Glomerular visceral epithelial cell (primary cell): ENCODE results near the gene PKD1.
"Not testable (repeated sequence)": the region's sequence is repeated elsewhere in the genome, so short reads cannot be mapped to it uniquely, and the experiment has no call there.

Source experiments
- DNase-seq: peaks from one replicate; pipeline ENCODE4 v3.0.0-alpha.2; 2016; ENCODE audit errors: extremely low spot score

PKD1 gene

DNA sequence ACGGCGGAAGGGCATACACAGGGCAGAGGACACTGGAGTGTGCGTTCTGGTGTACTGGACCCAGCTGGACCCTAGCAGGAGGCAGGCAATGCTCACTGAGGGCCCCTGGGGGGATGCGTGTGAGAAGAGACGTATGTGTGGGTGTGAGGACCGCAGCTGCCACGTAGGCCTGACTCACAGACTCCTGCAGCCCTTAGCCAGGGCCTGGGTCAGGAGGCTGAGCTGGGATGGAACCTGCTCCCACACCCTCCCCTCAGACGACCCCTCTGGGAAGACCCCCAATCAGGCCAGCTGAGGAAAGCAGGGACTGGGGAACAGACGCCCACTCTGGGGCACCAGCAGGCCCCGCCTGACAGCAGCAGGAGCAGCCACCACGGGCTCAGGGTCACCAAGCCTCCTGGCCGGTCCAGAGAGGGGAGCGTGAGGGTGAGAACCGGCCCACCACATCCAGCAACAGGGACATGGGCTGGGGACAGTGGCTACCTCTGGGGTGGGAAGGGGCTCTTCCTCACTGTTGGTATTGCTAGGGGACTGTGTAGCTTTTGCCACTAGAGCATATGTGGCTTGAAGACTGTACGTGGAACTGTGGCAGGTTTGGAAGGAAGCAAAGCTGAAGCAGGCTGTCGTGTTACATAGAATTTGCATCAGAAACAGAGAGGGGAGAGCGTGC is 28.4 kb downstream of the PKD1 start:
- not testable (repeated sequence) for DNase-seq

DNA sequence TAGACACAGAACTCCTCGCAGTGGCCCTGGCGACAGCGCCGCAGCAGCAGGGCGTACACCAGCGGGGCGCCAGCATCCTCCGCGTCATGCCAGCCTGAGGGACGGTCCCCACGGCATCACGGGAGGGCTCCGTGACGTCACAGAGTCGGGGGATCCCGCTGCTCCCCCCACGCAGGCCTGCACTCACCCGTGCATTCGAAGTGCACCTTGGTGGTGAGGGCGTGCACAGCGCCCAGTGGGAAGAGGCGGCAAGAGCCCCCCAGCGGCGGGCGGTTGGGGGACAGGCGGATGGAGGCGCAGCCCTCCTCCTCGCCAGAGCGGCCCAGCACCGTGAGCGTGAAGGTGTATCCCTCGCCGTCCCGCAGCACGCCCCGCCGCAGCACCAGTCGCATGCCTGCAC is 29.5 kb downstream of the PKD1 start:
- not testable (repeated sequence) for DNase-seq

DNA sequence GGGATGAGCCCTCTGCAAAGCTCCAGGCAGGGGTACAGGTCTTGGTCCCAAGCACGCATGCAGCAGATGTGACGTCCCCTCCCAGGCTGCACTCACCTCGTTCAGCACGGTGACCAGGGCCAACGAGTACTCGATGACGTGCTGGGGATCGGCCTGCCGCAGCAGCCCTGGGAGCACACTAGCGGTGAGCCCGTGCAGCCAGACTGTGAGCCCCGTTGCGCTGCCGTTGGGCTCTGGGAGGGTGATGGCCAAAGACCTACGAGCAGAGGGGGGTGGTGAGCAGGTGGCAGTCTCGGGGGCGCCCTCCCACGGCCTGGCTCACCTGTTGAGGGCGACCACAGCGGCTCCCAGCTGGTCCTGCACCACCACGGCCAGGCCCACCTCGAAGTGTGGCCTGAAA is 29.9 kb downstream of the PKD1 start:
- DNase-seq, result not testable (repeated sequence)

DNA sequence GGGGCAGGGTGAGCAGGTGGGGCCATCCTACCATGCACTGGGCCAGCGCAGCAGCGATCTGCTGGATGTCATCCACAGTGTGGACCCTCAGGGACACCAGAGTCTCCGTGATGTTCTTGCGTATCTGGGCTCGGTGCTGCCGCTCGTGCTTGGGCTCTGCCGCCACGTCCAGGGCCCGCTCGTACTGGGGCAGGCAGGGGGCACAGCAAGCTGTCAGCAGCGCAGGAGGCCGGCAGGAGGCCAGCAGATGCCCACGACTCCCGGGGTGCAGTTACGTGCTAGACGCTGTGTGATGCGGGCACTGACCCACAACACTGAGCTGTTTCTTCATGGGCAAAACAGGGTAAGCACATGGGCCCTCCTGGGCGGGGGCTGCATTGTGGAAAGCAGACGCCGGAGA is 30.4 kb downstream of the PKD1 start:
- not testable (repeated sequence) for DNase-seq

DNA sequence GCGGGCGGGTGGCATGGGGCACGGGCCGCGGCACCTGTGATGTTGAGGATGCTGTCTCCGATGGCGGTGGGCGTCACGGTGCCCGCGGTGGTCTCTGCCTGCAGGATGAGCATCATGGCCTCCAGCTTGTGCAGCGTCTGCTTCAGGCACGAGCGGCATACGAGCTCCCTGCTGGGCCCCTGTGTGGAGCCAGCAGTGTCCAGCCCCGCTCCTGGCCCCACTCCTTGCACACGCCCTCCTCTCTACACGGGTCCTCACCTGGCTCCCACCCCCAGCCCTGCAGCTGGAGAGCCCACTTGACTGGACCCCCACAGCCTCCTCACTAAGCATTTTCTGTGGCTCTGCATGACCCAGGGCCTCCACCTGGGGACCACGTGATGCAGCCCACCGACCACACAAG is 31.2 kb downstream of the PKD1 start:
- DNase-seq, result not testable (repeated sequence)

DNA sequence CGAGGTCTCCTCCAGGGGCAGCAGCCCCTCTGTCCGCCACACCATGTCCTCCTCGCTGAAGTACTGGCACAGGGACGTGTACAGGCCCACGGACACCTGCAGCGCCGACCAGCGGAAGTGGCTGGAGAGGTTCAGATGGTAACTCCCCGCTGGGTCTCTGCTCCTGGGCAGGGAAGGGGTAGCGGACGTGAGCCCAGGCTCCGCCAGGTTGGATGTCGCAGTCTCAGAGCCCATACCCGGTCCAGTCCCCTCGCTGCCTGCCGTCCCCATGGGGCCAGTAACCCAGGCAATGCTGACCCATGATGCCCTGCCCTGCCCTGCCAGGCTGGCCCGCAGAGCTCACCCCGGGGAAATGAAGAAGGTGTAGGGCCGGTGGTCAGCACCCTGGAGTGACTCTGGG is 33.2 kb downstream of the PKD1 start:
- DNase-seq, result no peak

DNA sequence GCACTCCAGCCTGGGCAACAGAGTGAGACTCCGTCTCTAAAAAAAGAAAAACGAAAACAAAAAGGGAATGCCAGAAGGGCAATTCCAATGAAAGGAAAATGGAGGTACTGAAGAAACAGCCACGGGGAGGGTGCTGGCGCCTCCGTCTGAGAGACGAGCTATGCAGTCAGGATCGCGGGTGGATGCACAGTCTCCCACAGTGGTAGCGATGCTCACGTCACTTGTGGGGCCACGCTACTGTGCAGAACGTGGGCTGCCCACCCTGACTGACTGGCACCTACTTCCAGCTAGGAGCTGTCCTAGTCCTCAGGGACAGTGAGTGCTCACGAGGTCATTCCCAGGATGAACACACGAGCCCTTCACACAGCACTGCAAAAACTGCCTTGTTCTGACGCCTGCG is 34.1 kb downstream of the PKD1 start:
- not testable (repeated sequence) for DNase-seq

DNA sequence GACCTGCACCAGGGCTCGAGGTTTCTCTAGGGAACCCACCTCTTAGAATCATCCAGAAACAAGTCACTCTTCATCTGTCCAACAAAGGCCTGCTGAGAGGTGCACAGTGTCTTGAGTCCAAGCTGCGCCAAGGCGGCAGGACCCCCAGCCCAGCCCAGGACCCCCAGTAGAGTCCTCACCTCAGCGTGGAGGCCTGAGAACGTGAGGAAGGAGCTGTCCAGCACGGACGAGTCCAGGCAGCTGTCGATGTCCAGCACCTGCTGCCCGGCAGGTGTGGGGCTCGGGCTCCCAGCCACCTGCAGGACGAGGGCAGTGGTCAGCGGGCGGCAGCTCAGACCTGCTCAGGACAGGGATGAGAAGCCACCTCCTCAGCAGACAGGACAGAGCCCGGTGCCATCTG is 38.0 kb downstream of the PKD1 start:
- not testable (repeated sequence) for DNase-seq

DNA sequence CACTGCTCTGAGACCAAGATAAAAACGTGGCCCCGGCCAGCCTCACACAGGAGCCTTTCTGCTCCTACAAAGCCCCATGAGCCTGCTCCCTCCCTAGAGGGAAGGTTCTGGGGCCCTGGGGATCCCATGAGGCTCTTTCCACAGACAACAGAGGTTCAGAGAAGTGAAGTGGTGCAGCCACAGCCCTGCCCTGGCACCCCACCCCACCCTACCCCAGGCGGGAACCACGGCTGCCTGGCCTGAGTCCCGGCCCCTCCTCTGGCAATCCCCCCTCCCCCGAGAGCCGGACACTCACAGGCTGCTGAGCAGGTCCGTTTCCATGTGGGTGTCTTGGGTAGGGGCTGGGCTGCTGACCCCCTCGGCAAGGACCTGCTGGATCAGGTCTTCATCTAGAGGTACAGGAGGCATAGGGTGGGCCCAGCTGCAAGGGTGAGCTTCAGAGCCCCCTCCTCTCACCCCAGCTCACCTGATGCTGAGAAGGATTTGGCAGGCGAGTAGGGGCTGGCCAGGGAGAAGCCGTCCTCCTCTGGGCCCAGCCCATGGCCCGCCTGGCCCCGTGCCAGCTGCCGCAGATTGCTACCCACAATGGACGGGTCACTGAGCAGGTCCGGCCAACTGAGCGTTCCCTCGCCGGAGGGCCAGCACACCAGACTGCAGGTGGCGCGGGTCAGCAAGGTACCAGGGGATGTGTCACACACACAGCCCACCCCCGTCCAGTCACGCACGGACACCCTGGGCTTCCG is 38.7 kb downstream of the PKD1 start:
- peak; percentile 91 for DNase-seq

DNA sequence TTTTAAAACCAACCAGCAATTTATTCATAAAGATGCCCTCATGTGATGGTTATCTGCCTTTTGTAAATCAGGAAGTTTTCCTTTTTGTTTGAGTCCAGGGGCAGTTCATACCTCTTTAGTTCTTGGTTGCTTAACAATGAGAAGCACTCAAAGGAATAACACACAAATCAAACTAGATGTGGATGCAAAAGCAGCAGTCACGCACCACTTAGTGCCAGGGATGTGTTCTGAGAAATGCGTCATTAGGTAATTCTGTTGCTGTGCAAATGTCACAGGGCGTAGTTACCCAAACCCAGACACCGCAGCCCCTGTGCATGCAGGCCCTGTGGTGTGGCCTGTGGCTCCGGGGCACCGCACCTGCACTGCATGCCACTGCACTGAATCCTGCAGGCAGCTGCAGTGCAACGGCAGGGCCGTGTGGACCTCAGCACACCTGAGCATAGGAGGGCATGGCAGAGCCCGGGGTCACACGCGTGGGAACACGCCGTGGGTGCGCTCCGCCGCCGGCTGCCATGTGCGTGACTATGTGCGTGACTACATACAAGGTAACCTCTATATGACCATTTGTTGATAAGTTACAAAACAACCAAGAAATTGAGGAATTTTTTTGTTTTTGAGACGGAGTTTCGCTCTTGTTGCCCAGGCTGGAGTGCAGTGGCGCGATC is 39.6 kb downstream of the PKD1 start:
- DNase-seq, result peak; percentile 33

DNA sequence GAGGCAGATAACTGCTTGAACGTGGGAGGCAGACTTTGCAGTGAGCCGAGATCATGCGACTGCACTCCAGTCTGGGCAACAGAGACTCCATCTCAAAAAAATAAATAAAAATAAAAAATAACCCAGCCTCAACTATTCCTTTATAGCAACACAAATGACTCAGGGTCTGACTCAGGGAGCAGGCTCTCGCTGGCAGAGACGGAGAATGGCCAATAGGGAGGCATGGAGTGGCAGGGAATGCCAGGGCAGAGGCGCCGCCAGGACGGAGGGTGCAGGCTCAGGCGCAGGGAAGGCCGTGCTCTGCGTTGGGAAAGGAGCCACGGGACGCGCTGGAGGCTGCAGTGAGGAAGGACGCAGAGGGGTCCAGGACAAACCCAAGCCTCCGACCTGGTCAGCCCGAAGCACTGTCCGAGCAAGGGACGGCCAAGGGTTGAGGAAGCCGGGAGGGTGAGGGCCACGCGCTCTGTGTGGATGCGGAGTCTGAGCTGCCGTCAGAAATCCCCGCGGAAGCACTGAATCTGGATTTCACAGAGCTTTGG is 40.3 kb downstream of the PKD1 start:
- DNase-seq, result no peak

DNA sequence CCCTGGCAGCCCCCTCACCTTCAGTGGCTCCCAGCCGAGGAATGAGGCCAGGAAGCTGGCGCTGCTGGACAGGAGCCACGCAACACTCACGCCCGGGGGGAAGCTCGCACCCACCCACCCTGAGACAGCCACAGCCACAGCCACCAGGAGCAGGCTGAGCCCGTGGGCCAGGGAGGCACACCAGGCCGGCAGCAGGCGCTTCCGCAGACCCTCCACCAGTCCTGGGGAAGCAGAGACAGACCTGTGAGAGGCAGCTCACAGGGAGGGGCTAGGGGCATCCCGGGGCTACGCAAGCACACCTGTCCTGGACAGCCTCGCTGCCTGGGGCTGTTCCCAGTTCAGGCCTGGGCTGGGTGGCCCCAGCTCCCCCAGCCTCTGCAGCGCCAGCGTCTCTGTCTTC is 41.9 kb downstream of the PKD1 start:
- no peak for DNase-seq

DNA sequence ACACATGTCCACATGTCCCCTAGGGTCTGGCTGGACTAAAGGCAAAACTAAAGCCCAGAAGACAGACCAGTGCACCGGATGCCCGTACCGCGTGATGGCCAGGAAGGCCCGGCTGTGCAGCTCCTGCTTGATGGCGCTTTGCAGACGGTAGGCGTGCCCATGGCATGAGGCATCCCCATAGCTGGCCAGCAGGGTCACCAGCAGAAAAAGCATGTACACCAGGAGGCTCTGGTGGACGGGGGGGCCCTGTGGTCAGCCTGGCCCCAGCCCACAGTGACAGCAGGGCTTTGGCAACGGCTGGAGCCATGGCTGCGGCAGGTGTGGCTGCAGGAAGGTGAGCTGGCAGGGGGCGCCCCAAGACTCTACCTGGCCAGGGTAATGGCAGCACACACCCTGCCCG is 42.8 kb downstream of the PKD1 start:
- DNase-seq, result no peak

DNA sequence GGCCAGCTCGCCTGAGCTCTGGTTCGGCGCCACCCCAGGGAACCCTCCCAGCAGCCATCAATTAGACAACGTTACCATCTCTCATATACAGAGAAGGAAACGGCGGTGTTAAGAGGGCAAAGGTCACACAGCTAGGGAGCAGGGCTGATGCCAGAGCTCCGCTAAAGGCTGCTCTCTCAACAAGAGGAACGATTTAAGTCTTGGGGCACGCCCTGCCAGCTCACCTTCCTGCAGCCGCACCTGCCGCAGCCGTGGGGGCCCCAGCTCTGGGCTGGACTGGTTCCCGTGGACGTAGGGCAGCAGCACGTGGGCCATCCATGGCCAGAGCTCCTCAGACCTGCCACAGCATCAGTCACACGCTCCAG is 43.5 kb downstream of the PKD1 start:
- DNase-seq, result no peak

DNA sequence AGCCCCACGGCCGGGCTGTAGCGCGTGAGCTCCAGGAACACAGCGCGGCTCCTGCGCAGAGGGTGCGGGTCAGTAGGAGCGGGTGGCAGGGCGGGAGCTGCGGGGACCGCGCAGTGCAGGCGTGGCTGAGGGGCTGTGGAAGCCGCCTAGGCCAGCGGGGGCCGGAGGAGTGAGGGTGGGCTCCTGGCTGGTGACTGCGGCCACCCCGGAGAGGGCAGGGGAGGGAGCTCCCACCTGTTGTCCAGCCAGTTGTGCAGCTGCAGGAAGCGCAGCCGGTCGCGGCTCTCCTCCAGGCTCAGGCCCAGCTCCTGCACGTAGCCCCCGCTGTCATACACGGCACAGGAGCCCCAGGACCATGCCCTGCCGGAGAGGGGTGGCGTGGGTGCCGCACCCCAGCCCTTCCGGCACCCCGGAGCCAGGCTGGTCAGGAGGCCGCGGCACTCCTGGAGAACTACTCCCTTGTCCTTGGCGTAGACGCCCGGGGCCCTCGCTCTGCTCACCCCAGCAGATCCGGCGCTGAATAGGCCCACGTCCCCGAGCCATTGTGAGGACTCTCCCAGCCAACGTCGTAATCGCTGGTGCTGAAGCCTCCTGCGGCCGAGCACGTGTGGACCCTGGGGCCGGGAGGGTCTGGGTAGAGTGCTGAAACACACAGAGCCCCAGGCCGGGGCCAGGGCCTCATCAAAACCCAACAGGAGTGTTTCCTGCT is 44.0 kb downstream of the PKD1 start:
- DNase-seq, result no peak

DNA sequence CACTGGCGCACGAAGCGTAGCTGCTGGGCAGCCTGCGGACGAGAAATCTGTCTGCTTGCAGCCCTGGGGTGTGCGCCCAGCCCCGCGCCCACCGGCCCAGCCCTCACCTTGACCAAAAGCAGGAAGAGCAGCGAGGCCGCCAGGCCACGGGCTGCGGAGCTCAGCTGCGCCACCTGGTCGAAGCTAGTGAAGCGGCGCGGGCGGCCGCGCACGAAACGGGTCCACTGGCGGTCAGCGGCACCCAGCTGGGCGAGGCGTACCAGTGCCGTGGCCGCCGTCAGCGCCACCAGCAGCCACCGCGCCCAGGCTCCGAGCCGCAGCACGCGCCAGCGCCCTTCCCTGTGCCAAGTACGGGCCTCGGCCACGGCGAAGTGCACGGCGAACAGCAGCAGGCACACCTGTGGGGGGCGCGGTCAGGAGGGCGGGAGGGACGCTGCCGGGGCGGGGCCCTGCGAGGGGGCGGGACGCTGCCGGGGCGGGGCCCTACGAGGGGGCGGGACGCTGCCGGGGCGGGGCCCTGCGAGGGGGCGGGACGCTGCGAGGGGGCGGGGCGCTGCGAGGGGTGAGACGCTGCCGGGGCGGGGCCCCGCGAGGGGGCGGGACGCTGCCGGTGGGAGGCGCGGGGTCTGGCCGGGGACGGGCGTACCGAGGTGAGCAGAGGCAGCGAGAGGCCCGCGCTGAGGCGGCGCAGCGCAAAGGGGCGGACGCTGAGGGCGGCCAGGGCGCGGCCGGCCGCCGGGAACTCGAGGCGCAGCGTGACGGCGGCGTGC is 44.7 kb downstream of the PKD1 start:
- DNase-seq, result peak; percentile 17

DNA sequence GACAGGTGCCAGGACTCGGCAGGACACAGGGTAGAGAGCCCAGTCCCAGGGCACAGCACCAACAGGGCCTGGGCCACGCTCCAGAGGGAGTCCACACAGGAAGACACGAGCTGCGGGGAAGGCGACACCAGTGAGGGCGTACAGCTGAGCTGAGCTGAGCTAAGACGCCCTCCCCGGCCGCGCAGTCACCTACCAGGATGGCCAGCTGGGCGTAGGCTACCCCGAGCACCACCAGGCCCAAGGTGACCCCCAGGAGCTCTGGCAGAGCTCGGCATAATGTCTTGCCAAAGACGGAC is 45.3 kb downstream of the PKD1 start:
- DNase-seq, result no peak

DNA sequence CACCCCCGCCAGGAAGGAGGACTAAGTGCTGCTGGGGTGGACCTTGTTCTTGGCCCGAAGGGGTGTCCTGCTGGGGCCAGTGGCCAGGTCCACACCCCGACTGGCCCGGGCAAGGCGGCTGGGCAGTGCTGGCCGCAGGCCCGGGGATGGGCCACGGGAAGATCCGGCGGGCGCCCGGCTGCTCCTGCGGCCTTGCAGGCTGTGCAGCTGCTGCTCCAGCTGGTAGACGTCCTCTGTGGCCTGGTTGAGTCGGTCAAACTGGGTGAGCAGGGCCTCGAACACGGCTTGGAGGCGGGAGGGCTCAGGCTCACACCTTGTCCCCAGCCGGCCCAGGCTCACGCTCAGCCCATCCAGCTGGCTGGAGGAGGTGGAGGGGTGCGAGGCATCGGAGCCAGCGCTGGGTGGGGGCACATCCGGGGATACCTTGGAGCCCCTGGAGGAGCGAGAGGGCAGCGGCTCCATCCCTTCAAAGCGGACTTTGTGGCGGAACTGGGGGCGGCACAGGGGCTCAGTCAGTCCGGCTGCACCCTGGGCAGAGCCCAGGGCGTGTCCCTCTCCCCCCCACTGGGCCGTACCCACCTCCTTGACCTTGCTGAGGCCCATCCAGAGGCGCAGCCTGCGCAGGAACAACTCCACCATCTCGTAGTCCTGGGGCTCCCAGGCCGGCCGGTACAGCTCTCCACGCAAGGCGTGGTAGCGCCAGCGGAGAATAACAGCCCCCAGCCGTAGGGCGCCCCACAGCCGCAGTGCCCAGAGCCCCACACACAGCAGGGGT is 45.8 kb downstream of the PKD1 start:
- no peak for DNase-seq

DNA sequence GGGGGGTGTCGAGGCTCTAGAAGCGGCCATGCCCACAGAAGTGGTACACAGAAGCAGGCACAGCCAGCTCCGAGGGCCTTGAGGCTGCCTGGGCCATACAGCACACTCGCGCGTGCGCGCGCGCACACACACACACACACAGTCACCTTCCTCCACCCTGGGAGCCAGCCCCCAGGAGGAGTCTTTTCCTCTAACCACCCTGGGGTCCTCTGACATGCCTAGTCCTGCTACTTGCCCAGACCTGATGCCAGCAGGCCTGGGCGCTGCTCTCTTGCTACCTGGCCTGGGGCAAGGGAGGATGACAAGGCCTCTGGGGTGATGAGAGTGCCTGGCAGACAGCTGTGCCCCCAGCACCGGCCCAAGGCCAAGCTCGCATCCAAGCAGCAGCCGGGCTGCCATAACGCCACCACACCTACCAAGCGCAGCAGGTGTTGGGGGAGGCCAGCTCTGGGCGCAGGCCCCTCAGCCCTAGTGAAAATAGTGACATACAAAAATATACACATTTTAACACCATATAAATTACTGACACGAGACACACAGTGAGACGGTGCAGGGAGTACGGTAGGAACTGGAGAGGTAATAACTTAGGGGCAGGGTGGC is 46.8 kb downstream of the PKD1 start:
- no peak for DNase-seq
